GM21825 (cell line): Measurements from ENCODE around the gene LSG1.
A peak's percentile ranks its signal among the peaks of the same experiment; 100 is the strongest.

Experiments used
- ATAC-seq: cut with Tn5 transposase; IDR thresholded peaks from one replicate; pipeline ENCODE4 v1.9.1; 2021; ENCODE audit warnings: mild to moderate bottlenecking, moderate library complexity; ENCODE audit not compliant: unreplicated experiment

The LSG1 gene

GRCh38 chr3:194671900-194672808, at the start of gene LSG1:
Gene LSG1, minus strand, starts transcription at chr3:194672191. Its CDS starts 29 bp downstream, at chr3:194672162.
- ATAC-seq, result peak; percentile 80

GRCh38 chr3:194720048-194720447, 48.1 kb upstream of the LSG1 start:
- no peak for ATAC-seq

GRCh38 chr3:194718079-194718478, 46.1 kb upstream of the LSG1 start:
- no peak for ATAC-seq

- no peak for ATAC-seq
Measured at GRCh38 chr3:194715022-194715800, 43.2 kb upstream of the LSG1 start.

- ATAC-seq, result no peak
Measured at GRCh38 chr3:194714564-194714963, 42.6 kb upstream of the LSG1 start.

GRCh38 chr3:194714137-194714455, 42.1 kb upstream of the LSG1 start:
- ATAC-seq, result no peak

- no peak for ATAC-seq
Measured at GRCh38 chr3:194713299-194714136, 41.5 kb upstream of the LSG1 start.

GRCh38 chr3:194711913-194712312, 39.9 kb upstream of the LSG1 start:
- no peak for ATAC-seq

- no peak for ATAC-seq
Measured at GRCh38 chr3:194711286-194711685, 39.3 kb upstream of the LSG1 start.

GRCh38 chr3:194707147-194707540, 35.2 kb upstream of the LSG1 start:
- no peak for ATAC-seq

GRCh38 chr3:194705761-194706160, 33.8 kb upstream of the LSG1 start:
- no peak for ATAC-seq

GRCh38 chr3:194705227-194705626, 33.2 kb upstream of the LSG1 start:
- ATAC-seq, result no peak

GRCh38 chr3:194702545-194702944, 30.6 kb upstream of the LSG1 start:
- no peak for ATAC-seq

GRCh38 chr3:194696702-194697101, 24.7 kb upstream of the LSG1 start:
- no peak for ATAC-seq

GRCh38 chr3:194691481-194692283, 19.7 kb upstream of the LSG1 start:
- ATAC-seq, result peak; percentile 62

- no peak for ATAC-seq
Measured at GRCh38 chr3:194690501-194691372, 18.7 kb upstream of the LSG1 start.

- no peak for ATAC-seq
Measured at GRCh38 chr3:194689493-194689944, 17.5 kb upstream of the LSG1 start.

GRCh38 chr3:194688946-194689345, 17.0 kb upstream of the LSG1 start:
- no peak for ATAC-seq

GRCh38 chr3:194688200-194688740, 16.3 kb upstream of the LSG1 start:
- ATAC-seq, result peak; percentile 22
